H9 (cell line): ENCODE data around the gene TYSND1. TPM values are rescaled to one million over a fixed set of nuclear protein-coding genes. Genes with fewer than 3 reads are reported as not detected.

Experiments
- DNase-seq: peaks from one replicate; pipeline ENCODE4 v3.0.0-alpha.2; 2017
- H2AFZ ChIP-seq: one replicate; pipeline ENCODE4 v1.6.1; 2013; ENCODE audit warnings: mild to moderate bottlenecking, low read length, control low read depth, moderate library complexity
- H2AK5ac ChIP-seq: 2 replicates; pipeline ENCODE4 v1.6.1; 2013; ENCODE audit warnings: low read length, control low read depth, mixed read lengths; ENCODE audit not compliant: insufficient read length
- H2BK120ac ChIP-seq: one replicate; pipeline ENCODE4 v1.6.1; 2013; ENCODE audit warnings: low read depth, mild to moderate bottlenecking, low read length, control low read depth, inconsistent platforms; ENCODE audit not compliant: poor library complexity, severe bottlenecking
- H2BK12ac ChIP-seq: 2 replicates; pipeline ENCODE4 v1.6.1; 2013; ENCODE audit warnings: low read length, control low read depth, mixed read lengths, low read depth; ENCODE audit not compliant: insufficient read length
- H2BK15ac ChIP-seq: 2 replicates; pipeline ENCODE4 v1.6.1; 2013; ENCODE audit warnings: low read depth, low read length, control low read depth
- H2BK20ac ChIP-seq: one replicate; pipeline ENCODE4 v1.6.1; 2013; ENCODE audit warnings: low read depth, mild to moderate bottlenecking, low read length, control low read depth, inconsistent platforms; ENCODE audit not compliant: poor library complexity, severe bottlenecking
- H2BK5ac ChIP-seq: 2 replicates; pipeline ENCODE4 v1.6.1; 2013; ENCODE audit warnings: low read length, control low read depth, mixed read lengths; ENCODE audit not compliant: insufficient read length
- H3K14ac ChIP-seq: 2 replicates; pipeline ENCODE4 v1.6.1; 2013; ENCODE audit warnings: low read length, control low read depth; ENCODE audit not compliant: insufficient read depth
- H3K18ac ChIP-seq: 2 replicates; pipeline ENCODE4 v1.6.1; 2013; ENCODE audit warnings: low read depth, mild to moderate bottlenecking, mixed read lengths, low read length, control low read depth; ENCODE audit not compliant: insufficient read length
- H3K23ac ChIP-seq: 2 replicates; pipeline ENCODE4 v1.6.1; 2013; ENCODE audit warnings: low read length, control low read depth, mixed read lengths, low read depth; ENCODE audit not compliant: insufficient read length
- H3K23me2 ChIP-seq: 2 replicates; pipeline ENCODE4 v1.6.1; 2013; ENCODE audit warnings: low read depth, mild to moderate bottlenecking, mixed read lengths, low read length, control low read depth; ENCODE audit not compliant: insufficient read length, poor library complexity, severe bottlenecking
- H3K27ac ChIP-seq: 2 replicates; pipeline ENCODE4 v1.5.1; 2013; ENCODE audit warnings: low read length, control low read depth, mixed read lengths, low read depth; ENCODE audit not compliant: insufficient read length
- H3K27me3 ChIP-seq: 2 replicates; pipeline ENCODE4 v1.6.1; 2013; ENCODE audit warnings: low read length, control low read depth, inconsistent platforms; ENCODE audit not compliant: insufficient read depth
- H3K4ac ChIP-seq: 2 replicates; pipeline ENCODE4 v1.6.1; 2013; ENCODE audit warnings: low read depth, mild to moderate bottlenecking, control low read depth, inconsistent platforms, low read length, moderate library complexity
- H3K4me1 ChIP-seq: 2 replicates; pipeline ENCODE4 v1.6.1; 2013; ENCODE audit warnings: low read length, control low read depth, inconsistent platforms; ENCODE audit not compliant: insufficient read depth
- H3K4me2 ChIP-seq: 2 replicates; pipeline ENCODE4 v1.6.1; 2013; ENCODE audit warnings: low read length, control low read depth, mixed read lengths; ENCODE audit not compliant: insufficient read length, insufficient read depth
- H3K56ac ChIP-seq: 2 replicates; pipeline ENCODE4 v1.6.1; 2013; ENCODE audit warnings: low read depth, mild to moderate bottlenecking, mixed read lengths, low read length, control low read depth; ENCODE audit not compliant: insufficient read length
- H3K79me1 ChIP-seq: 2 replicates; pipeline ENCODE4 v1.6.1; 2013; ENCODE audit warnings: low read depth, mild to moderate bottlenecking, moderate library complexity, low read length, control low read depth, inconsistent platforms; ENCODE audit not compliant: insufficient read depth, poor library complexity, severe bottlenecking
- H3K79me2 ChIP-seq: 2 replicates; pipeline ENCODE4 v1.6.1; 2013; ENCODE audit warnings: low read length, control low read depth, inconsistent platforms; ENCODE audit not compliant: insufficient read depth
- H3K9ac ChIP-seq: 2 replicates; pipeline ENCODE4 v1.6.1; 2013; ENCODE audit warnings: low read length, control low read depth, mixed read lengths; ENCODE audit not compliant: insufficient read length; ENCODE audit errors: extremely low read depth
- H3K9me3 ChIP-seq: one replicate; pipeline ENCODE4 v1.6.1; 2013; ENCODE audit warnings: low read depth, low read length, inconsistent platforms; ENCODE audit not compliant: control insufficient read depth
- H3T11ph ChIP-seq: one replicate; pipeline ENCODE4 v1.6.1; 2013; ENCODE audit warnings: mild to moderate bottlenecking, low read length, control low read depth, inconsistent platforms
- H4K20me1 ChIP-seq: one replicate; pipeline ENCODE4 v1.6.1; 2013; ENCODE audit not compliant: control insufficient read depth, insufficient read length, insufficient read depth
- H4K5ac ChIP-seq: 2 replicates; pipeline ENCODE4 v1.6.1; 2013; ENCODE audit warnings: low read depth, mild to moderate bottlenecking, mixed read lengths, low read length, control low read depth; ENCODE audit not compliant: insufficient read length
- H4K8ac ChIP-seq: replicated peaks from 2 replicates; pipeline ENCODE4 v1.6.1; 2013; ENCODE audit warnings: low read length, control low read depth, mixed read lengths, low read depth; ENCODE audit not compliant: insufficient read length
- H4K91ac ChIP-seq: 2 replicates; pipeline ENCODE4 v1.6.1; 2013; ENCODE audit warnings: low read depth, mild to moderate bottlenecking, moderate library complexity, mixed read lengths, low read length, control low read depth; ENCODE audit not compliant: insufficient read length
- H3K27ac Mint-ChIP-seq, 3 experiments: 2 replicates in 2 of 3; 3 replicates in 1 of 3; pipeline ENCODE4 v1.8.0; 2020 to 2021; ENCODE audit warnings: mixed read lengths in 3 of 3, mild to moderate bottlenecking in 1 of 3, moderate library complexity in 1 of 3
- H3K27me3 Mint-ChIP-seq: 2 replicates; pipeline ENCODE4 v1.8.0; 2021; ENCODE audit warnings: low read depth, mild to moderate bottlenecking, moderate library complexity, mixed read lengths
- H3K36me3 Mint-ChIP-seq, 3 experiments: 2 replicates in 2 of 3; 3 replicates in 1 of 3; pipeline ENCODE4 v1.8.0; 2020 to 2021; ENCODE audit warnings: low read depth in 3 of 3, mixed read lengths in 3 of 3; ENCODE audit not compliant: insufficient read depth in 1 of 3
- H3K4me1 Mint-ChIP-seq, 2 experiments: 2 replicates each; pipeline ENCODE4 v1.8.0; 2020; ENCODE audit warnings: mixed read lengths in 2 of 2
- H3K4me3 Mint-ChIP-seq, 2 experiments: 2 replicates in 1 of 2; 3 replicates in 1 of 2; pipeline ENCODE4 v1.8.0; 2020 to 2021; ENCODE audit warnings: mild to moderate bottlenecking in 2 of 2, mixed read lengths in 2 of 2, moderate library complexity in 1 of 2
- H3K9me3 Mint-ChIP-seq, 2 experiments: 2 replicates in 1 of 2; 3 replicates in 1 of 2; pipeline ENCODE4 v1.8.0; 2020; ENCODE audit warnings: mild to moderate bottlenecking in 2 of 2, mixed read lengths in 2 of 2, moderate library complexity in 1 of 2
- CTCF ChIP-seq: fragments of 200-600 bp; sonication (generic); conservative IDR thresholded peaks from 3 replicates; pipeline ENCODE4 v1.8.0; 2021; ENCODE audit warnings: antibody characterized with exemption, mild to moderate bottlenecking
- WGBS: extraction: QIAGEN DNeasy Blood & Tissue Kit; methylation state at CpG from one replicate; pipeline ENCODE4 v1.1.7; 2013; ENCODE audit warnings: missing lambda C conversion rate, low lambda C conversion rate, mixed read lengths; ENCODE audit not compliant: insufficient read length; ENCODE audit errors: extremely low coverage; 5-methylcytosine and 5-hydroxymethylcytosine counted together
- total RNA-seq: library from RNA; stranded (reverse); gene quantifications from 2 replicates; pipeline ENCODE4 v1.2.1, GENCODE V29; 2021

The TYSND1 gene
- total RNA-seq, 1 experiment from 2014 or later = 12.8 TPM

- no peaks in the 10 kb centered on the region for H3K9me3 ChIP-seq
- TF ChIP-seq CTCF = no peak
- no peak overlapping the region for H3K9ac ChIP-seq
- H3K27ac ChIP-seq = no peak overlapping the region
- DNase-seq = no peak
- Mint-ChIP-seq H3K4me1 (peaks cover 11 to 12% of the 10 kb centered on the region in 2 experiments), H3K9me3 (no peaks in the 10 kb centered on the region), H3K36me3 (peaks cover 15 to 22% (median 21%) of the 10 kb centered on the region in 3 experiments), H3K27ac (peak overlapping the region in 2 of 3 experiments; percentile 91 to 96; a peak in 5 of 7 replicates), H3K4me3 (peak overlapping the region; percentile 66 to 80; a peak in 4 of 5 replicates), H3K27me3 (no peaks in the 10 kb centered on the region)
- no peak overlapping the region for H3T11ph ChIP-seq
- 0 out of 2 replicates have a peak, but pooled peaks cover 3% of the 10 kb centered on the region for H3K4me1 ChIP-seq
- no peak overlapping the region for H2BK20ac ChIP-seq
- H4K5ac ChIP-seq = no peak overlapping the region
- no peaks in the 10 kb centered on the region for H3K27me3 ChIP-seq
- no peak overlapping the region for H3K56ac ChIP-seq
- H2AFZ ChIP-seq = no peak overlapping the region
- no peak overlapping the region for H4K91ac ChIP-seq
- no peak overlapping the region for H3K23ac ChIP-seq
- H2BK15ac ChIP-seq = no peak overlapping the region
- H2BK12ac ChIP-seq = no peak overlapping the region
- no peaks in the 10 kb centered on the region for H3K79me2 ChIP-seq
- peak overlapping the region; percentile 68 for H3K4me2 ChIP-seq
- H2BK120ac ChIP-seq = no peak overlapping the region
- H3K79me1 ChIP-seq = no peaks in the 10 kb centered on the region
- no peak overlapping the region for H3K14ac ChIP-seq
- no peak overlapping the region for H3K18ac ChIP-seq
- peaks cover 2% of the 10 kb centered on the region for H4K20me1 ChIP-seq
- no peak overlapping the region for H3K4ac ChIP-seq
- H2BK5ac ChIP-seq = no peak overlapping the region
- H4K8ac ChIP-seq = no peak overlapping the region
- no peak overlapping the region for H2AK5ac ChIP-seq
- H3K23me2 ChIP-seq = peaks cover 14% of the 10 kb centered on the region
- WGBS = no CpG with 5 or more reads among the region's 2 CpGs
Measured at GRCh38 chr10:70147259-70147625, 742 bp upstream of the TYSND1 start.
